ENCODE results near the gene OR9A4. TPM values are rescaled to one million over a fixed set of nuclear protein-coding genes. Genes with fewer than 3 reads are reported as not detected.

The OR9A4 gene
- total RNA-seq, 1 experiment from 2014 or later: not detected

GRCh38 chr7:141949021-141949420, 32.8 kb downstream of the OR9A4 start:
- no peak for DNase-seq (ENCODE audit: low spot score)

GRCh38 chr7:141949451-141949850, 33.3 kb downstream of the OR9A4 start:
- no peak for DNase-seq (ENCODE audit: low spot score)

GRCh38 chr7:141949911-141950310, 33.7 kb downstream of the OR9A4 start:
- no peak for DNase-seq (ENCODE audit: low spot score)

- no peak for DNase-seq (ENCODE audit: low spot score)
These were observed 34.6 kb downstream of the OR9A4 start for GRCh38 chr7:141950806-141951205.

- no peak for DNase-seq (ENCODE audit: low spot score)
These were observed 36.3 kb downstream of the OR9A4 start for GRCh38 chr7:141952461-141952860.

- no peak for DNase-seq (ENCODE audit: low spot score)
These were observed 38.1 kb downstream of the OR9A4 start for GRCh38 chr7:141954334-141954733.

- no peak for DNase-seq (ENCODE audit: low spot score)
These were observed 39.9 kb downstream of the OR9A4 start for GRCh38 chr7:141956084-141956483.

GRCh38 chr7:141960687-141961422, 44.7 kb downstream of the OR9A4 start:
- no peak for DNase-seq (ENCODE audit: low spot score)

Other genes with a start within 250 kb of the OR9A4 start
- gene DENND11, start 214.2 kb upstream of the OR9A4 start, total RNA-seq (2014; rRNA removed; shearing (Covaris generic)): 19.6 and 20.4 TPM in 2 replicates
- gene WEE2, start 208.0 kb upstream of the OR9A4 start, total RNA-seq (2014; rRNA removed; shearing (Covaris generic)): 0.03 TPM in 1 of 2 replicates, not detected in the other
- 194 and 242 TPM in 2 replicates for gene SSBP1, start 178.0 kb upstream of the OR9A4 start, total RNA-seq (2014; rRNA removed; shearing (Covaris generic))
- gene TAS2R3, start 152.3 kb upstream of the OR9A4 start, total RNA-seq (2014; rRNA removed; shearing (Covaris generic)): 0.16 and 0.97 TPM in 2 replicates
- gene TAS2R4, start 139.7 kb upstream of the OR9A4 start, total RNA-seq (2014; rRNA removed; shearing (Covaris generic)): 0.13 and 0.23 TPM in 2 replicates
- gene TAS2R5, start 126.2 kb upstream of the OR9A4 start, total RNA-seq (2014; rRNA removed; shearing (Covaris generic)): 0.10 and 0.26 TPM in 2 replicates
- not detected in 2 replicates for gene PRSS37, start 74.9 kb upstream of the OR9A4 start, total RNA-seq (2014; rRNA removed; shearing (Covaris generic))
- not detected in 2 replicates for gene CLEC5A, start 30.6 kb downstream of the OR9A4 start, total RNA-seq (2014; rRNA removed; shearing (Covaris generic))
- 0.08 and 0.36 TPM in 2 replicates for gene TAS2R38, start 57.4 kb downstream of the OR9A4 start, total RNA-seq (2014; rRNA removed; shearing (Covaris generic))
- under 0.01 and 0.05 TPM in 2 replicates for gene MGAM, start 79.5 kb downstream of the OR9A4 start, total RNA-seq (2014; rRNA removed; shearing (Covaris generic))
- 8.0 and 10.1 TPM in 2 replicates for gene MGAM2, start 195.3 kb downstream of the OR9A4 start, total RNA-seq (2014; rRNA removed; shearing (Covaris generic))